Upper lobe of left lung (tissue), 6 donors: ENCODE data around the gene ELL2. TPM values are rescaled to one million over a fixed set of nuclear protein-coding genes. Genes with fewer than 3 reads are reported as not detected.
"Not testable (repeated sequence)": the region's sequence is repeated elsewhere in the genome, so short reads cannot be mapped to it uniquely, and the experiment has no call there.

Experiments
- ATAC-seq, 2 donors: fragments of 200-7000 bp; cut with Tn5 transposase; one replicate each; pipeline ENCODE4 v1.9.1; 2022; ENCODE audit warnings: mild to moderate bottlenecking in 2 of 2, moderate library complexity in 2 of 2; ENCODE audit not compliant: low FRiP score in 2 of 2
- DNase-seq, 2 donors: peaks; one replicate each; pipeline ENCODE4 v3.0.0-alpha.2; 2019 to 2020
- H3K27ac ChIP-seq, 4 donors: fragments of 200-600 bp; sonication (generic); one replicate each; pipeline ENCODE4 v1.5.1; 2016 to 2019
- H3K27me3 ChIP-seq, 4 donors: fragments of 200-600 bp; sonication (generic); one replicate each; pipeline ENCODE4 v1.5.1; 2017 to 2019
- H3K36me3 ChIP-seq, 4 donors: fragments of 200-600 bp; sonication (generic); one replicate each; pipeline ENCODE4 v1.5.1; 2016 to 2019
- H3K4me1 ChIP-seq, 4 donors: fragments of 200-600 bp; sonication (generic); one replicate each; pipeline ENCODE4 v1.5.1; 2018 to 2019
- H3K4me3 ChIP-seq, 4 donors: fragments of 200-600 bp; sonication (generic); one replicate each; pipeline ENCODE4 v1.5.1; 2017 to 2019; ENCODE audit warnings: mild to moderate bottlenecking in 2 of 4, moderate library complexity in 1 of 4
- H3K9me3 ChIP-seq, 4 donors: fragments of 200-600 bp; sonication (generic); one replicate each; pipeline ENCODE4 v1.5.1; 2018 to 2019
- EP300 ChIP-seq, 4 donors: sonication (generic); formaldehyde crosslinking; IDR thresholded peaks; one replicate each; pipeline ENCODE4 v1.5.1; 2017; ENCODE audit warnings: antibody characterized with exemption in 4 of 4, control low read depth in 2 of 4
- POLR2A ChIP-seq, 4 donors: fragments of 450-650 bp; IDR thresholded peaks; one replicate each; pipeline ENCODE4 v1.5.1; 2016 to 2017; ENCODE audit warnings: antibody characterized with exemption in 4 of 4, mild to moderate bottlenecking in 2 of 4
- POLR2AphosphoS5 ChIP-seq, 2 donors: sonication (generic); formaldehyde crosslinking; IDR thresholded peaks; one replicate each; pipeline ENCODE4 v1.5.1; 2017; ENCODE audit warnings: antibody characterized with exemption in 2 of 2
- WGBS, 2 donors: methylation state at CpG; one replicate each; pipeline ENCODE4 v1.1.5; 2017 to 2018; 5-methylcytosine and 5-hydroxymethylcytosine counted together
- total RNA-seq, 6 donors: library from RNA; depleted of rRNA in 4 of 6; stranded (reverse); fragments of >200 nt in 4 of 6; gene quantifications; one replicate each; pipeline versions ENCODE4 v1.1.0 to v1.2.1, GENCODE V29; 2016 to 2021
- TF ChIP-seq, protein P1 (sequence below), 6 experiments: fragments of 450-650 bp in 4 of 6; fragments of 200-600 bp in 2 of 6; sonication (generic) in 2 of 6; IDR thresholded peaks; one replicate each; pipeline ENCODE4 v1.5.1; 2016 to 2019; ENCODE audit warnings: antibody characterized with exemption in 6 of 6
- donor health status: DM: no; HTN: no; CAD: no; lungs with moderate emphysema.
- donor health status: DM: no; HTN: yes; CAD: no; lungs with severe emphysema.

ELL2 gene
- total RNA-seq, 6 donors from 2014 or later, result 44.4 to 203 (median 54.3) TPM

DNA sequence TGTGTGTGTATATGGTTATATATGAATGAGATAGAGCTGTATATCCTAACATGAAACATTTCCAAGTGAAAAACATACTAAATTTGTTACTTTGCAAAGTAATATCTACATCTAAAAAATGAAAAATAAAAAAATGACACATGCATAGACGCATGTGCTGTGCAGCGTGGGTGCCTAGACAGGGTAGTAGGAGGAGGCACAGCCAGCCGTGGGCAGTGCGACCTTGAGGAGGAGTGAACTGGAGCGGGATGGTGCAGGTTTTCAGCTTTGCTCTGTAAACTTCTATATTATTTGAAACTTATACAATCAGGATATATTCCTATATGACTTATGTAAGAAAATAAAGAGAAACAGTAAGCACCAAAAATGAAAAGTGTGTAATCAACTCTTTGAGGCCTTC is 124.2 kb downstream of the ELL2 start:
- Histone ChIP-seq H3K9me3 (no peaks in the 10 kb centered on the region), H3K27me3 (no peaks in the 10 kb centered on the region), H3K36me3 (no peaks in the 10 kb centered on the region), H3K27ac (peak overlapping the region in 2 of 4 donors; percentile 92 to 95), H3K4me3 (no peak overlapping the region), H3K4me1 (peaks cover 41 to 57% (median 46%) of the 10 kb centered on the region in 4 donors)
- TF ChIP-seq EP300 (IDR thresholded peaks at IDR 0.05), result no peak
- ATAC-seq (no peak), DNase-seq (no peak)
- 94% methylated on average over 5 of the region's 5 CpGs for WGBS, 2 donors

DNA sequence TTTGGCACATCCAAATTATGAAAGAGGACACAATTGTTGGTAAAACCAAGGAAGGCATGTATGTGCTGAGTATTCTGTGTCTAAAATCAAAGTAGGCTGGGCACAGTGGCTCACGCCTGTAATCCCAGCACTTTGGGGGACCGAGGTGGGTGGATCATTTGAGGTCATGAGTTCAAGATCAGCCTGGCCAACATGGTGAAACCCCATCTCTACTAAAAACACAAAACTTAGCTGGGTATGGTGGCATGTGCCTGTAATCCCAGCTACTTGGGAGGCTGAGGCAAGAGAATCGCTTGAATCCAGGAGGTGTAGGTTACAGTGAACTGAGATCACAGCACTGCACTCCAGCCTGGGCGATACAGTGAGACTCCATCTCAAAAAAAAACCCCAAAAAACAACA is 124.7 kb downstream of the ELL2 start:
- H3K36me3 ChIP-seq, ATAC-seq, DNase-seq, H3K27me3 ChIP-seq, H3K4me3 ChIP-seq, H3K9me3 ChIP-seq: not testable (repeated sequence)
- WGBS, 2 donors, result 92 to 93% methylated on average over 4 of the region's 4 CpGs
- Histone ChIP-seq H3K27ac (peak overlapping the region; percentile 92 to 95 (median 94)), H3K4me1 (peaks cover 36 to 52% (median 41%) of the 10 kb centered on the region in 4 donors)

DNA sequence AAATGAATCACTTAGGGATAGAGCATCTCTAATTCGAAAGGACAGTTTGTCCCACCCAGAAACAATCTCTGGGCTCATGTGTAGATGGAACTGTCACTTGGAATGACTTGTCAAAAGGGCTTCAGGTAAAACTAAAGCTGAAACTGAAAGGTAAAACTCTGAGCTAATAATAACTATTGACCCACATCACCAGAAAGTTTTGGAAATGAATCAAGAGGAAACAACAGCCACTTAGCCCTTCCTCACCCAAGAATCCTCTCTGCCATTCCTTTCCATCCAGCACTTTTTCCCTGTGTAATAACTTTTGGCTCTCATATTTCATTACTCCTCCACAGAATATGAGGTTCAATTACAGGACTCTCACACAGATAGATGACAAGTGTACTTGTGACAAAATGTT is 125.1 kb downstream of the ELL2 start:
- H3K9me3 ChIP-seq, result no peaks in the 10 kb centered on the region
- no peak overlapping the region for H3K4me3 ChIP-seq
- H3K27me3 ChIP-seq, result no peaks in the 10 kb centered on the region
- H3K36me3 ChIP-seq, result no peaks in the 10 kb centered on the region
- TF ChIP-seq, protein P1, sequence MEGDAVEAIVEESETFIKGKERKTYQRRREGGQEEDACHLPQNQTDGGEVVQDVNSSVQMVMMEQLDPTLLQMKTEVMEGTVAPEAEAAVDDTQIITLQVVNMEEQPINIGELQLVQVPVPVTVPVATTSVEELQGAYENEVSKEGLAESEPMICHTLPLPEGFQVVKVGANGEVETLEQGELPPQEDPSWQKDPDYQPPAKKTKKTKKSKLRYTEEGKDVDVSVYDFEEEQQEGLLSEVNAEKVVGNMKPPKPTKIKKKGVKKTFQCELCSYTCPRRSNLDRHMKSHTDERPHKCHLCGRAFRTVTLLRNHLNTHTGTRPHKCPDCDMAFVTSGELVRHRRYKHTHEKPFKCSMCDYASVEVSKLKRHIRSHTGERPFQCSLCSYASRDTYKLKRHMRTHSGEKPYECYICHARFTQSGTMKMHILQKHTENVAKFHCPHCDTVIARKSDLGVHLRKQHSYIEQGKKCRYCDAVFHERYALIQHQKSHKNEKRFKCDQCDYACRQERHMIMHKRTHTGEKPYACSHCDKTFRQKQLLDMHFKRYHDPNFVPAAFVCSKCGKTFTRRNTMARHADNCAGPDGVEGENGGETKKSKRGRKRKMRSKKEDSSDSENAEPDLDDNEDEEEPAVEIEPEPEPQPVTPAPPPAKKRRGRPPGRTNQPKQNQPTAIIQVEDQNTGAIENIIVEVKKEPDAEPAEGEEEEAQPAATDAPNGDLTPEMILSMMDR (IDR thresholded peaks at IDR 0.05), result no peak
- no peak for TF ChIP-seq EP300 (IDR thresholded peaks at IDR 0.05)
- TF ChIP-seq POLR2A (IDR thresholded peaks at IDR 0.05), result no peak
- no peak for TF ChIP-seq POLR2AphosphoS5 (IDR thresholded peaks at IDR 0.05)
- WGBS, 2 donors, result 67 to 76% methylated on average over 1 of the region's 1 CpG
- DNase-seq (no peak), ATAC-seq (no peak)
- H3K4me1 ChIP-seq, result peaks cover 32 to 49% (median 40%) of the 10 kb centered on the region in 4 donors
- H3K27ac ChIP-seq, result peak overlapping the region; percentile 92 to 95 (median 94)

DNA sequence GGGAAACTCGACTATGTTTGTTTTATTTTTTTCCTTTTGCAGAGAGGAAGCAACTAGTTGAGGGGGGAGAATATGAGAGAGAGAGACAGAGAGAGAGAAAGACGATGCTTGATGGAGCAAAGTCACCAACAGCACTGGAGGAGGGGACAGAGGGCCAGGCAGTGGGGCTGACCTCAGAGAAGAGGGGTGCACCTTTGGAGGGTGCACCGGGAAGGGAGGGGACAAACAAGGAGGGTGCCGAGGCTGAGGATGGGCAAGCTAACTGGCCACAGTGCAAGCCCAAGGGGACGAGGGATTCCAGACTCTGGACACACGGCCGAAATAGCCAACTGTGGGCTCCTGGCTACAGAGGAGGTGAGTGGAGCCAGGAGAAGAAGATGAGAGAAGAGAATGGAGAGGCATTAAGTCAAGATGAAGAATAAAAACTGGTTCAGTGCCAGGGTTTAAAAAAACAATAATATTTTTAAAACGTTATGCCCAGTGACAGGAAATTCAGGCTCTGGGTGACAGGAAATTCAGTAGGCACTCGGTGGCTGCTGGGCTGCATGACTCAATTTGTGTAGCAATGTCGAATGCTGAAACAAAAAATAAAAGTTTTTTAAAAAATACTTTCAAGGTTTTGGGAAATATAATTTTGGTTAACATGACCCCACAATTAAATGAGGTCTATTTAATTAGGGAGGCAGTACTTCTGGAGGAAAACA is 125.8 kb downstream of the ELL2 start:
- TF ChIP-seq, protein P1 (IDR thresholded peaks at IDR 0.05), result no peak
- TF ChIP-seq POLR2A (IDR thresholded peaks at IDR 0.05) (no peak), POLR2AphosphoS5 (IDR thresholded peaks at IDR 0.05) (no peak), EP300 (IDR thresholded peaks at IDR 0.05) (no peak)
- H3K27me3 ChIP-seq, result no peaks in the 10 kb centered on the region
- H3K4me1 ChIP-seq, result peaks cover 27 to 42% (median 35%) of the 10 kb centered on the region in 4 donors
- ATAC-seq (peak in 1 of 2 donors; percentile 24), DNase-seq (no peak)
- no peaks in the 10 kb centered on the region for H3K9me3 ChIP-seq
- H3K4me3 ChIP-seq, result peak overlapping the region in 3 of 4 donors; percentile 45 to 55 (median 52)
- WGBS, 2 donors, result 15 to 19% methylated on average over 10 of the region's 10 CpGs
- no peaks in the 10 kb centered on the region for H3K36me3 ChIP-seq
- peak overlapping the region; percentile 92 to 95 (median 94) for H3K27ac ChIP-seq

Other genes starting within 250 kb of the ELL2 start
- gene RHOBTB3, start 230.5 kb downstream of the ELL2 start, total RNA-seq, result 100 to 1,000 TPM in 1 of 6 donors, 10 to 100 TPM in 5; 42.4 to 104 (median 60.9) TPM
- gene GLRX, start 139.1 kb downstream of the ELL2 start, total RNA-seq, result 10 to 100 TPM; 22.0 to 99.9 (median 78.5) TPM